Measurements from ENCODE around the gene MICAL1.

Gene MICAL1

GRCh38 chr6:109428889-109429477 is 26.6 kb downstream of the MICAL1 start:
- DNase-seq, result no peak

- no peak for DNase-seq
These were observed 30.6 kb downstream of the MICAL1 start for GRCh38 chr6:109424946-109425345.

GRCh38 chr6:109421184-109421583 is 34.4 kb downstream of the MICAL1 start:
- DNase-seq, result no peak

GRCh38 chr6:109420751-109421150 is 34.8 kb downstream of the MICAL1 start:
- no peak for DNase-seq

- DNase-seq, result no peak
These were observed 37.9 kb downstream of the MICAL1 start for GRCh38 chr6:109417646-109418045.

GRCh38 chr6:109411034-109411433 is 44.5 kb downstream of the MICAL1 start:
- DNase-seq, result no peak

GRCh38 chr6:109406196-109406595 is 49.4 kb downstream of the MICAL1 start:
- no peak for DNase-seq

GRCh38 chr6:109397020-109397419 is 58.6 kb downstream of the MICAL1 start:
- no peak for DNase-seq

GRCh38 chr6:109396046-109396718 is 59.4 kb downstream of the MICAL1 start:
- no peak for DNase-seq
